Measurements from ENCODE around the gene SAAL1. TPM values are rescaled to one million over a fixed set of nuclear protein-coding genes. Genes with fewer than 3 reads are reported as not detected.

SAAL1 gene
- total RNA-seq, 1 experiment from 2014 or later: 41.2 TPM

- H3K79me2 ChIP-seq (ENCODE audit: insufficient read depth, low read length): peaks cover 83% of the 10 kb centered on the region
- H3K27ac ChIP-seq (ENCODE audit: low read depth, low read length): no peak overlapping the region
- intact Hi-C loops (cut with micrococcal nuclease): no loop called here
- ChIA-PET RAD21 (ENCODE audit: low non-redundant PET in 1 of 2, low total read pairs in 2 of 2, uncharacterized antibody in 2 of 2, unreplicated experiment in 2 of 2) (no interaction called here), CTCF (interaction anchor here (1.1 kb wide), 1 partner anchor 14 kb away, joined by 5 read pairs; no protein-coding TSS in a partner anchor), POLR2A (no interaction called here)
- H3K27me3 ChIP-seq (ENCODE audit: insufficient read depth, low read length): no peaks in the 10 kb centered on the region
- H3K9me2 ChIP-seq (ENCODE audit: insufficient read depth): no peaks in the 10 kb centered on the region
- BruUV-seq (replicated peaks): no TSS peak
- H3K36me3 ChIP-seq (ENCODE audit: control insufficient read depth in 1 of 2, insufficient read depth in 2 of 2, low read length in 2 of 2): peaks cover 21 to 22% of the 10 kb centered on the region in 2 experiments; a peak in 3 of 4 replicates
- ATAC-seq: no peak
- H3K4me2 ChIP-seq (ENCODE audit: low read length): no peak overlapping the region
- H3K9ac ChIP-seq (ENCODE audit: low read length): no peak overlapping the region
- TF ChIP-seq EZH2phosphoT487 (IDR thresholded peaks at IDR 0.05; ENCODE audit: borderline replicate concordance): no peak
- no peak for TF ChIP-seq FOSL1 (IDR thresholded peaks at IDR 0.05; ENCODE audit: low read depth)
- TF ChIP-seq, protein P1, sequence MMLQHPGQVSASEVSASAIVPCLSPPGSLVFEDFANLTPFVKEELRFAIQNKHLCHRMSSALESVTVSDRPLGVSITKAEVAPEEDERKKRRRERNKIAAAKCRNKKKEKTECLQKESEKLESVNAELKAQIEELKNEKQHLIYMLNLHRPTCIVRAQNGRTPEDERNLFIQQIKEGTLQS (IDR thresholded peaks at IDR 0.05): no peak
- TF ChIP-seq, protein P2, sequence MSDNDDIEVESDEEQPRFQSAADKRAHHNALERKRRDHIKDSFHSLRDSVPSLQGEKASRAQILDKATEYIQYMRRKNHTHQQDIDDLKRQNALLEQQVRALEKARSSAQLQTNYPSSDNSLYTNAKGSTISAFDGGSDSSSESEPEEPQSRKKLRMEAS (IDR thresholded peaks at IDR 0.05): no peak
- TF ChIP-seq JUND (IDR thresholded peaks at IDR 0.05): no peak
- TF ChIP-seq, protein P3, sequence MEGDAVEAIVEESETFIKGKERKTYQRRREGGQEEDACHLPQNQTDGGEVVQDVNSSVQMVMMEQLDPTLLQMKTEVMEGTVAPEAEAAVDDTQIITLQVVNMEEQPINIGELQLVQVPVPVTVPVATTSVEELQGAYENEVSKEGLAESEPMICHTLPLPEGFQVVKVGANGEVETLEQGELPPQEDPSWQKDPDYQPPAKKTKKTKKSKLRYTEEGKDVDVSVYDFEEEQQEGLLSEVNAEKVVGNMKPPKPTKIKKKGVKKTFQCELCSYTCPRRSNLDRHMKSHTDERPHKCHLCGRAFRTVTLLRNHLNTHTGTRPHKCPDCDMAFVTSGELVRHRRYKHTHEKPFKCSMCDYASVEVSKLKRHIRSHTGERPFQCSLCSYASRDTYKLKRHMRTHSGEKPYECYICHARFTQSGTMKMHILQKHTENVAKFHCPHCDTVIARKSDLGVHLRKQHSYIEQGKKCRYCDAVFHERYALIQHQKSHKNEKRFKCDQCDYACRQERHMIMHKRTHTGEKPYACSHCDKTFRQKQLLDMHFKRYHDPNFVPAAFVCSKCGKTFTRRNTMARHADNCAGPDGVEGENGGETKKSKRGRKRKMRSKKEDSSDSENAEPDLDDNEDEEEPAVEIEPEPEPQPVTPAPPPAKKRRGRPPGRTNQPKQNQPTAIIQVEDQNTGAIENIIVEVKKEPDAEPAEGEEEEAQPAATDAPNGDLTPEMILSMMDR (IDR thresholded peaks at IDR 0.05 in 2 of 3, conservative IDR thresholded peaks at IDR 0.05 in 1 of 3; ENCODE audit: borderline replicate concordance in 1 of 3, insufficient read depth in 1 of 3, low read depth in 2 of 3, low read length in 2 of 3): no peak
- no peak for TF ChIP-seq RAD21 (IDR thresholded peaks at IDR 0.05; ENCODE audit: low read depth)
- no peak for TF ChIP-seq ZBTB33 (IDR thresholded peaks at IDR 0.05; ENCODE audit: extremely low read depth, insufficient replicate concordance, low read length)
- TF ChIP-seq ZNF274 (IDR thresholded peaks at IDR 0.05; ENCODE audit: low read depth, low read length): no peak
- TF ChIP-seq SP1 (IDR thresholded peaks at IDR 0.05; ENCODE audit: low read depth): no peak
- TF ChIP-seq SIN3A (IDR thresholded peaks at IDR 0.05; ENCODE audit: low read depth): no peak
- no peak for TF ChIP-seq CEBPB (IDR thresholded peaks at IDR 0.05; ENCODE audit: low read depth)
- no peak for TF ChIP-seq ELF1 (IDR thresholded peaks at IDR 0.05; ENCODE audit: borderline replicate concordance, low read depth)
- TF ChIP-seq ZFX (IDR thresholded peaks at IDR 0.05): no peak
- H4K20me1 ChIP-seq (ENCODE audit: insufficient read depth): no peaks in the 10 kb centered on the region
- DNase-seq (ENCODE audit: low read depth, low spot score): no peak
- no peak overlapping the region for H3K4me3 ChIP-seq (replicated peaks in 1 of 2; ENCODE audit: low read depth in 1 of 2, low read length in 2 of 2)
- H3K9me3 ChIP-seq (ENCODE audit: control insufficient read depth in 1 of 2, insufficient read depth in 1 of 2, low read depth in 1 of 2, low read length in 2 of 2): no peaks in the 10 kb centered on the region
- H2AFZ ChIP-seq (ENCODE audit: low read depth, low read length, poor library complexity, severe bottlenecking): no peak overlapping the region
- peaks cover 6 to 7% of the 10 kb centered on the region in 2 experiments for H3K4me1 ChIP-seq (ENCODE audit: control insufficient read depth in 1 of 2, insufficient read depth in 2 of 2, low read length in 2 of 2)
Observed at GRCh38 chr11:18100926-18101656, 4.8 kb downstream of the SAAL1 start.

All from HCT116 (cell line).